HepG2 (cell line): ENCODE results near the gene ST14. TPM values are rescaled to one million over a fixed set of nuclear protein-coding genes. Genes with fewer than 3 reads are reported as not detected.

Experiments used
- ATAC-seq: fragments of 200-7000 bp; cut with Tn5 transposase; 3 replicates; pipeline ENCODE4 v1.9.1; 2020; ENCODE audit warnings: mild to moderate bottlenecking, moderate library complexity
- BruUV-seq: library from RNA; stranded (reverse); fragments of 400-500 nt; replicated peaks from 2 replicates; lab custom pipeline; 2021; lab: Mats Ljungman, UMichigan
- CTCF ChIA-PET: fragments of 300-600 bp; formaldehyde crosslinking; extraction: SDS; loops from one replicate; lab custom pipeline; 2021; ENCODE audit warnings: low total read pairs, inconsistent platforms, low intra/inter-chr PET ratio; lab: Yijun Ruan, JAX
- POLR2A ChIA-PET: fragments of 350-600 bp; sonication (Branson Sonifier 250); formaldehyde crosslinking; loops from one replicate; lab custom pipeline; 2020; ENCODE audit warnings: antibody characterized with exemption, inconsistent platforms; lab: Yijun Ruan, JAX
- DNase-seq: peaks from one replicate; pipeline ENCODE4 v3.0.0-alpha.2; 2015; ENCODE audit warnings: low spot score
- FAIRE-seq: peaks from 3 replicates; lab custom pipeline; 2011; peaks lifted over from hg19 to GRCh38; lab: Jason Lieb, UNC
- H2AFZ ChIP-seq: one replicate; pipeline ENCODE4 v1.6.1; 2011; ENCODE audit warnings: low read length, inconsistent platforms
- H3K27ac ChIP-seq: fragments of 300-600 bp; 3 replicates; pipeline ENCODE4 v1.8.0; 2011; ENCODE audit warnings: mixed run types, mild to moderate bottlenecking, mixed read lengths, low read length, inconsistent platforms; ENCODE audit not compliant: insufficient read depth; ENCODE audit errors: extremely low read length
- H3K27me3 ChIP-seq, 2 experiments: fragments of 200-600 bp in 1 of 2; 2 replicates in 1 of 2; 3 replicates in 1 of 2; pipeline versions ENCODE4 v1.6.0 to v1.8.0; 2011; ENCODE audit warnings: low read length in 2 of 2, mild to moderate bottlenecking in 2 of 2, moderate library complexity in 2 of 2, inconsistent platforms in 1 of 2; ENCODE audit not compliant: insufficient read depth in 2 of 2, control insufficient read depth in 1 of 2
- H3K36me3 ChIP-seq, 2 experiments: fragments of 200-600 bp in 1 of 2; replicated peaks in 1 of 2; 2 replicates in 1 of 2; 3 replicates in 1 of 2; pipeline versions ENCODE4 v1.5.1 to v1.8.0; 2011; ENCODE audit warnings: low read length in 2 of 2, inconsistent platforms in 1 of 2; ENCODE audit not compliant: insufficient read depth in 2 of 2, control insufficient read depth in 1 of 2
- H3K4me1 ChIP-seq: 2 replicates; pipeline ENCODE4 v1.5.1; 2012; ENCODE audit warnings: low read length, inconsistent platforms; ENCODE audit not compliant: insufficient read depth
- H3K4me2 ChIP-seq: 2 replicates; pipeline ENCODE4 v1.6.0; 2011; ENCODE audit warnings: low read depth, low read length, inconsistent platforms
- H3K4me3 ChIP-seq, 3 experiments: fragments of 200-600 bp in 1 of 3; sonication (generic), shearing (Covaris generic) in 1 of 3; replicated peaks in 1 of 3; 2 replicates each; pipeline ENCODE4 v1.5.1; 2011 to 2016; ENCODE audit warnings: low read length in 3 of 3, inconsistent platforms in 2 of 3, low read depth in 2 of 3, mild to moderate bottlenecking in 2 of 3, control low read depth in 1 of 3, mixed read lengths in 1 of 3; ENCODE audit not compliant: insufficient read depth in 1 of 3
- H3K79me2 ChIP-seq: one replicate; pipeline ENCODE4 v1.6.1; 2011; ENCODE audit warnings: low read length, inconsistent platforms; ENCODE audit not compliant: insufficient read depth
- H3K9ac ChIP-seq: 2 replicates; pipeline ENCODE4 v1.6.0; 2011; ENCODE audit warnings: mild to moderate bottlenecking, low read depth, low read length, inconsistent platforms; ENCODE audit not compliant: insufficient read depth
- H3K9me3 ChIP-seq: 2 replicates; pipeline ENCODE4 v1.5.1; 2012; ENCODE audit warnings: mild to moderate bottlenecking, low read length
- H4K20me1 ChIP-seq: 2 replicates; pipeline ENCODE4 v1.6.0; 2011; ENCODE audit warnings: inconsistent platforms, mild to moderate bottlenecking, low read length, moderate library complexity; ENCODE audit not compliant: insufficient read depth
- HMG20B ChIP-seq: conservative IDR thresholded peaks from 2 replicates; pipeline ENCODE4 v1.6.1; 2016; ENCODE audit warnings: missing genetic modification reagents, missing compliant biosample characterization
- KIAA2018 ChIP-seq: sonication (generic); formaldehyde crosslinking; IDR thresholded peaks from 2 replicates; pipeline ENCODE4 v1.5.0; 2020; ENCODE audit warnings: mild to moderate bottlenecking, missing genetic modification reagents, borderline replicate concordance
- SP1 ChIP-seq, 2 experiments: fragments of 450-650 bp in 1 of 2; sonication (generic) in 1 of 2; formaldehyde crosslinking in 1 of 2; IDR thresholded peaks; 2 replicates each; pipeline versions ENCODE4 v1.4.0 to v1.6.1; 2016 to 2020; ENCODE audit warnings: missing genetic modification reagents in 1 of 2
- THAP9 ChIP-seq: sonication (generic); formaldehyde crosslinking; IDR thresholded peaks from 2 replicates; pipeline ENCODE4; 2020; ENCODE audit warnings: missing genetic modification reagents, mild to moderate bottlenecking, borderline replicate concordance
- ZBTB34 ChIP-seq: sonication (generic); formaldehyde crosslinking; IDR thresholded peaks from 2 replicates; pipeline ENCODE4 v1.8.0; 2022; ENCODE audit warnings: mild to moderate bottlenecking, missing genetic modification reagents
- ZNF549 ChIP-seq: sonication (generic); formaldehyde crosslinking; IDR thresholded peaks from 2 replicates; pipeline ENCODE4 v1.5.0; 2020; ENCODE audit warnings: missing genetic modification reagents
- ZSCAN25 ChIP-seq: sonication (generic); formaldehyde crosslinking; IDR thresholded peaks from 2 replicates; pipeline ENCODE4 v1.8.0; 2022; ENCODE audit warnings: mild to moderate bottlenecking, missing genetic modification reagents
- WGBS: methylation state at CpG from one replicate; pipeline ENCODE4 v1.1.6; 2017; ENCODE audit warnings: low lambda C conversion rate; 5-methylcytosine and 5-hydroxymethylcytosine counted together
- in situ Hi-C: cut with HindIII; loops from 2 replicates; pipeline ENCODE4 v1.10.0; 2017; ENCODE audit warnings: low pct_unique_long_range_greater_than_20kb; ENCODE audit not compliant: extremely low pct_ligation_motif_present
- intact Hi-C: fragments of 100-400 bp; cut with micrococcal nuclease; formaldehyde crosslinking; loops from one replicate; pipeline ENCODE4 v1.10.0; 2022; ENCODE audit not compliant: unreplicated experiment
- polyA plus RNA-seq, 8 experiments: library from polyadenylated mRNA; depleted of rRNA in 3 of 8; stranded (reverse) in 7 of 8; unstranded in 1 of 8; fragments of >200 nt; fragmentation: Illumina TruSeq in 4 of 8; extraction: Trizol in 4 of 8; gene quantifications; 2 replicates each; pipeline versions ENCODE4 v1.2.1 to v1.2.3, GENCODE V29; 2011 to 2016; ENCODE audit warnings: low read depth in 4 of 8, missing spikeins in 1 of 8, mixed read lengths in 1 of 8; ENCODE audit not compliant: insufficient read depth in 1 of 8
- total RNA-seq, 5 experiments: library from RNA; depleted of rRNA; stranded (reverse); fragments of >200 nt; fragmentation: Illumina TruSeq; extraction: Trizol; gene quantifications; 2 replicates each; pipeline ENCODE4 v1.2.3, GENCODE V29; 2016; ENCODE audit warnings: low read depth in 1 of 5

ST14 gene
- total and polyA plus RNA-seq, 2 of the 13 experiments (the other 11 are each of a cell fraction or from before 2014, with no cell fraction given): 0.88 to 1.4 TPM

GRCh38 chr11:130160498-130161155 is 1.0 kb downstream of the ST14 start:
- 70% methylated on average over 15 of the region's 19 CpGs for WGBS
- FAIRE-seq (no peak), ATAC-seq (no peak), DNase-seq (no peak)
- no peak overlapping the region for H3K27ac ChIP-seq
- H3K4me1 ChIP-seq: peaks cover 39% of the 10 kb centered on the region
- no peak overlapping the region for H2AFZ ChIP-seq
- no peaks in the 10 kb centered on the region for H4K20me1 ChIP-seq
- ChIA-PET CTCF (no interaction called here), POLR2A (no interaction called here)
- in situ Hi-C loops: no loop called here
- no peak overlapping the region for H3K4me3 ChIP-seq
- no peaks in the 10 kb centered on the region for H3K9me3 ChIP-seq
- no TSS peak for BruUV-seq
- H3K9ac ChIP-seq: no peak overlapping the region
- H3K27me3 ChIP-seq: no peaks in the 10 kb centered on the region; a peak in 2 of 5 replicates
- no peaks in the 10 kb centered on the region for H3K36me3 ChIP-seq
- no peaks in the 10 kb centered on the region for H3K79me2 ChIP-seq
- intact Hi-C loops: no loop called here
- H3K4me2 ChIP-seq: no peak overlapping the region
- TF ChIP-seq SP1 (IDR thresholded peaks at IDR 0.05) (no peak), SP1 (CRISPR knock-in tag; IDR thresholded peaks at IDR 0.05) (no peak), ZSCAN25 (no peak), THAP9 (CRISPR knock-in tag) (no peak), ZNF549 (CRISPR knock-in tag) (no peak), KIAA2018 (CRISPR knock-in tag) (no peak), HMG20B (CRISPR knock-in tag) (no peak), ZBTB34 (CRISPR knock-in tag) (no peak)
